C4-2B (cell line): ENCODE data around the gene INKA1.

Experiments used
- ZFX ChIP-seq: fragments of 450-650 bp; IDR thresholded peaks from 2 replicates; pipeline ENCODE4 v1.6.1; 2017
- TF ChIP-seq, protein P1 (sequence below): fragments of 450-650 bp; conservative IDR thresholded peaks from 2 replicates; pipeline ENCODE4 v1.5.1; 2017; ENCODE audit warnings: mild to moderate bottlenecking

DNA sequence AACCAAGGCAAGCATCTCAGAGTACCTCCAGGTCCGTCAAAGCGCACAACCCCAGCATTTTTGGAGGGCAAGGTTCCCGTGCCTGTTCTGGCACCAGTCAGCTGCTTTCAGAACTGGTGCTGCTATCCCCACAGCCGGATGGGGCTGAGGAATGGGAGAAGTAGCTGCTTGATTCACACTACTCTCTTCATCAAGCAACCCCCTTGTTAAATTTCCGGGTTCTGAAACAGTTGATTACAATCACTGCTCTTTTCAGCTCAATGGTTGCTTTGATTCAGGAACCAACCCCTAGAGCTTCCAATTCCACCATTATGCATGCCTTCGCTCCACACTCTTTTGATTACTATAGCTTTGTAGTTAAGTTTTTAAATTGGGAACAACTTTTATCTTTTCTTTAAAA is 23.0 kb downstream of the INKA1 start:
- TF ChIP-seq, protein P1, sequence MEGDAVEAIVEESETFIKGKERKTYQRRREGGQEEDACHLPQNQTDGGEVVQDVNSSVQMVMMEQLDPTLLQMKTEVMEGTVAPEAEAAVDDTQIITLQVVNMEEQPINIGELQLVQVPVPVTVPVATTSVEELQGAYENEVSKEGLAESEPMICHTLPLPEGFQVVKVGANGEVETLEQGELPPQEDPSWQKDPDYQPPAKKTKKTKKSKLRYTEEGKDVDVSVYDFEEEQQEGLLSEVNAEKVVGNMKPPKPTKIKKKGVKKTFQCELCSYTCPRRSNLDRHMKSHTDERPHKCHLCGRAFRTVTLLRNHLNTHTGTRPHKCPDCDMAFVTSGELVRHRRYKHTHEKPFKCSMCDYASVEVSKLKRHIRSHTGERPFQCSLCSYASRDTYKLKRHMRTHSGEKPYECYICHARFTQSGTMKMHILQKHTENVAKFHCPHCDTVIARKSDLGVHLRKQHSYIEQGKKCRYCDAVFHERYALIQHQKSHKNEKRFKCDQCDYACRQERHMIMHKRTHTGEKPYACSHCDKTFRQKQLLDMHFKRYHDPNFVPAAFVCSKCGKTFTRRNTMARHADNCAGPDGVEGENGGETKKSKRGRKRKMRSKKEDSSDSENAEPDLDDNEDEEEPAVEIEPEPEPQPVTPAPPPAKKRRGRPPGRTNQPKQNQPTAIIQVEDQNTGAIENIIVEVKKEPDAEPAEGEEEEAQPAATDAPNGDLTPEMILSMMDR, result no peak
- TF ChIP-seq ZFX, result no peak
